ENCODE results near the gene RPH3AL.
"Not testable (repeated sequence)": the region's sequence is repeated elsewhere in the genome, so short reads cannot be mapped to it uniquely, and the experiment has no call there.

Gene RPH3AL

DNA sequence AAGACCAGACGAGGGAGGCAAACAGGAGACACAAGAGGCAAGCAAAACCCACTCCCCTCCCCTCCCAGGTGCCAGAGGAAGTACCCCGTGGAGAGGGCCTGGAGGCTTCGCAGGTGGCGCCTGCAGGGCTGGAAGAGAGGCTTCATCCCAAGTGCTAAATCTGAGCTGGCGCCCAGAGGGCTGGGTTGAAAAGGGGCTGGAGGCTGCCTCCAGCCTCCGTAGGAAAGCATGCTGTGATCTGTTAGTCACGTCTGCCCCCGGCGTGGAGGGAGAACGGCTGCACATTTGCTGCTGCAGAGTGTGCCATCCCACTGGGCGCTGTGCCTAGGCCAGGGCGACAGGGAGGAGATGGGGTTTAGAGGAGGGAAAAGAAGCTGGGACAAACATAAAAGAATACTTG lies 16.9 kb downstream of the RPH3AL start:
- no peak for DNase-seq

DNA sequence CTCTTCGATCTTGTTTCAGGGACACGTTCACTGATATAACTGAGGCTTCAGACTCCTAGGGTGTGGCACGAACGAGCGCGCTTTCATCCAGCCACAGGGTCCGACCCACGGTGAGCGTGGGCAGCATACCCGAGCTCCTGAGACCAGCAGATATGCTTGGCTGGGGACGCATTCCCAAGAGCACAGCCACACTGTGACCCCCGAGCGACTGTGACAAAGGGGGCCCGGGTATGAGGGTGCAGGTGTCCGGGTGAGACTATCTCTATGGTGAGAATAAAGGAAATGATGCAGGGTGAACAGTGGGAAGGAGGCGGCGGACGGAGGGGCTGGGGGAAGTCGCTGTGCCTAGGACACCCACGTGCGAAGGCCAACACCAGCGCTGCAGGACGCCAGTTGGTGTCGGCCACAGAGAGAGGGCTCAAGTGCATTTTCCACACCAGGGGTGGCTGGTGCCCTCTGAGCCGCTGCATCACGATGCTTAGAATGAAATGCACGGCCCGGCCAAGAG lies 17.6 kb downstream of the RPH3AL start:
- no peak for DNase-seq

GRCh38 chr17:333626-334396 lies 18.8 kb downstream of the RPH3AL start:
- no peak for DNase-seq

GRCh38 chr17:332558-333322 lies 19.9 kb downstream of the RPH3AL start:
- DNase-seq = no peak

- DNase-seq = no peak
Measured at GRCh38 chr17:332023-332422, 20.6 kb downstream of the RPH3AL start.

- DNase-seq = no peak
Measured at GRCh38 chr17:330993-331701, 21.5 kb downstream of the RPH3AL start.

GRCh38 chr17:329784-330420 lies 22.7 kb downstream of the RPH3AL start:
- no peak for DNase-seq

- no peak for DNase-seq
Measured at GRCh38 chr17:327971-328370, 24.6 kb downstream of the RPH3AL start.

- DNase-seq = no peak
Measured at GRCh38 chr17:327296-327695, 25.3 kb downstream of the RPH3AL start.

GRCh38 chr17:326010-326621 lies 26.5 kb downstream of the RPH3AL start:
- DNase-seq = no peak

- no peak for DNase-seq
Measured at GRCh38 chr17:325270-326009, 27.2 kb downstream of the RPH3AL start.

GRCh38 chr17:323721-324571 lies 28.7 kb downstream of the RPH3AL start:
- no peak for DNase-seq

GRCh38 chr17:323181-323580 lies 29.4 kb downstream of the RPH3AL start:
- no peak for DNase-seq

DNA sequence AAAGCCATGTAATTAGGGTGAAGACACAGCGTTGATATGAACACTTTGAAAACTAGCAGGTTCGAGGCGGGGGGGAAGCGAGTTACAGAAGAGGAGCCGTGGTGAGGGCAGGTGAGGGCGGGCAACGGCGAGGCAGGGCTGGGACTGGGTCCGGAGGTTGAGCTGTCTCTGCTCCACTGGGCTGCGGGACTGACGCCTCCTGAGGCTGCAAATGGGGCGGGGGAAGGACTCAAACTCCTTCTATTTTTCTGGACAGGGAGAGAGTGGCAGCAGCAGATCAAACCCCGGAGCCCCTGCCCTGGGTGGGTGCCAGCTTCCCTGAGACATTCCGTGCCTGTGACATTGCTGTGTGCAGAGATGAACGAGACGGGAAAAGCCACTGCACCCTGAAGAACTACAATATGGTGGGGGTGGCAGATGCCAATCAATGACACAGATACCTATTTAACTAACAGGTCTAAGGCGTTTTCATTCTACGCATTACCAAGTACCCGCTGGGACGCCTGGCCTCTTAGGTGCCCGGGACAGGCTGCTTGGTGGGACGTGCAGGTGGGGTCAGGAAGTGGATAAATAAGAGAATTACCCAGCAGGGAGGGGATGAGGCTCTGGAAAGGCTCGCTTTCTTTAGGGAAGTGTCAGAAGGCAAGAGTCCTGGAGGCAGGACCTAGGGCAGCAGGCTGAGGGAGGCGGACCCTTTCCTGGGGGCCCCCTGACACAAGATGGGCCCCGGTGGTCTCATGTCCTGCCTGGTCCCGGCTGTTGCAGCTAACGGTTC lies 30.4 kb downstream of the RPH3AL start:
- DNase-seq = no peak

- DNase-seq = no peak
Measured at GRCh38 chr17:321386-321941, 31.1 kb downstream of the RPH3AL start.

DNA sequence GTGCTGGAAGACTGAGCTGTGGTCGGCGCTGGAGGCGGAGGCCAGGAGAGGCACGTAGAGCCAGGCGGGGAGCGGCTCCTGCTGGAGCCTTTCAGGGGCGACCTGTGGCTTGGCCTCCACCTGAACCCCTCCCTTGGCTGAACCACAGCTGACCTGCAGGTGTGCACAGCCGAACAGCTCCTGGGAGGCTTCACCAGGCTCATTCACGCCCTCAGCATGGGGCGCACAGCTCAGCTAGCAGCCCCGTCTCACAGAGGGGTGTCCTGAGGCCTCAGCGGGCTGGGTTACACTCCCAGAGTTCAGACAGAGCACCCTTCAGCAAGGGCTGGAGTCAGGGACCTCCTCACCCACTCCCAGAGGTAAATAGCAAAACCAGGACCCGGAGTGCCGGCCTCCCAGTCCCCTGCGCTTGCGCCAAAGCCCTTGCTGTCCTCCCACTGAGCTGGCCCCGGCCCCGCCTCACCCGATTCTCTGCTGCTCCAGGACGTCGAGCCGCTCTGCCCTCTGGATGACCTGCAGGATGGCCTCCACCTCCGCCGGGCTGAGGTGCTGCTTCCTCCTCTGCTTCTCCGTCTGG lies 31.7 kb downstream of the RPH3AL start:
- DNase-seq = no peak

DNA sequence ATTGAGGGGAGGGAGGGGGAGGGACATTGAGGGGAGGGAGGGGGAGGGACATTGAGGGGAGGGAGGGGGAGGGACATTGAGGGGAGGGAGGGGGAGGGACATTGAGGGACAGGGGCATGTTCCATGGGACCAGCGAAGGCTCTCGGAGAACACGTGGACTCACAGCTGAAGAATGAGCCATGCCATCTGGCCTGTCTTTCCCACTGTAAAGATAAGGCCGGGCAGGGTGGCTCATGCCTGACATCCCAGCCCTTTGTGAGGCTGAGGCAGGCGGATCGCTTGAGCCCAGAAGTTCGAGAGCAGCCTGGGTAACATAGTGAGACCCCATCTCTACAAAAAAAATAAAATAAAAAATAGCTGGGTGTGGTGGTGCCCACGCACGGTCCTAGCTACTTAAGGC lies 32.5 kb downstream of the RPH3AL start:
- no peak for DNase-seq

DNA sequence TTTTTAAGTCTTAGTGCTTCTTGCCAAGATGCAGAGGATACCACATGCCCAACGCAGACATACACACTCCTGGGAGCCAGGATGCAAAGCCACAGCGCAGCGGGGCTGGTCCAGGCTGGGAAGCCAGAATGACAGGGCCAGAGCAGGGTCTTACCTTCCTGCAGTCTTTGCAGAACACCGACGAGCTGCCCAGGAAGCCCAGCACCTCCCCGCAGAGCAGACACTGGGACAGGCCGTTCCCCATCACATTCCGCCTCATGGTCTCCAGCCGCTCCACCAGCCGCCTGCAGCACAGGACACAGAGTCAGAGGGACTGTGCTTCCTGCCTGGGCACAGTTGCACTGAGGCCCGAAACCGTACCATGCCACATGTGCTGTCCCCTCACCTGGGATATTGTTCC lies 33.3 kb downstream of the RPH3AL start:
- DNase-seq = no peak

GRCh38 chr17:317070-317469 lies 35.5 kb downstream of the RPH3AL start:
- not testable (repeated sequence) for DNase-seq
